ENCODE measurements around the gene CENPQ.

GRCh38 chr6:49490633-49491032 lies 27.5 kb downstream of the CENPQ start:
- TF ChIP-seq POLR2A (IDR thresholded peaks at IDR 0.05) = no peak
- no peak for TF ChIP-seq CTCF (IDR thresholded peaks at IDR 0.05)
- no peak for TF ChIP-seq POLR2AphosphoS5 (IDR thresholded peaks at IDR 0.05)
